NCI-H446 (cell line): ENCODE measurements around the gene ZBTB42.

Experiments
- DNase-seq, 2 experiments: peaks; one replicate each; lab custom pipeline; 2025; lab: John Stamatoyannopoulos, UW

The ZBTB42 gene

DNA sequence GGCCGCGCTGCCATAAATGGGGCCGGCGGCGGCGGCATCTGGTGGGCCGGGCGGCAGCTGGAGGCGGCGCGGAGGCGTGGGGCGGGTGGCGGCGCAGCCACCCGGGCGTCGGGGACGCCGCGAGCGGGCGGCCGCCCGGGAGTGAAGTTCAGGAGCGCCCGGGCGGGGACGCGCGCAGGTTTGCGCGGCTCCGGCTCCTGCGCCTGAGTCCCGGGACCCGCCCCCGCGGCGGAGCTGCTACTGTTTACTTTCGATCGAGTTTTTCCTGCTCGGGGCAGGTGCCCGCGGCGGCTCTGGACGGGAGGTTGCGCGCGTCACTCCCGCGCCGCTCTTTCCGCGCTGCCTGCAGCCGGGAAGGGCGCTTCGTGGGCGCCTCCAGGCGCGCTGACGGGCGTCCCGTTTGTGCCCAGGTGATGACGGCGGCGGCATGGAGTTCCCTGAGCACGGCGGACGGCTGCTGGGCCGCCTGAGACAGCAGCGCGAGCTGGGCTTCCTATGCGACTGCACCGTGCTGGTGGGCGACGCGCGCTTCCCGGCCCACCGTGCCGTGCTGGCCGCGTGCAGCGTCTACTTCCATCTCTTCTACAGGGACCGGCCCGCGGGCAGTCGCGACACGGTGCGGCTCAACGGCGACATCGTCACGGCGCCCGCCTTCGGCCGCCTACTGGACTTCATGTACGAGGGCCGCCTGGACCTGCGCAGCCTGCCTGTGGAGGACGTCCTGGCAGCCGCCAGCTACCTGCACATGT, at the start of gene ZBTB42:
Gene ZBTB42 (plus strand): TSS at position 331 of the 749 bp plus-strand sequence. CDS start 97 bp downstream, at position 428.
- DNase-seq: peak in 1 of 2 experiments; percentile 53

DNA sequence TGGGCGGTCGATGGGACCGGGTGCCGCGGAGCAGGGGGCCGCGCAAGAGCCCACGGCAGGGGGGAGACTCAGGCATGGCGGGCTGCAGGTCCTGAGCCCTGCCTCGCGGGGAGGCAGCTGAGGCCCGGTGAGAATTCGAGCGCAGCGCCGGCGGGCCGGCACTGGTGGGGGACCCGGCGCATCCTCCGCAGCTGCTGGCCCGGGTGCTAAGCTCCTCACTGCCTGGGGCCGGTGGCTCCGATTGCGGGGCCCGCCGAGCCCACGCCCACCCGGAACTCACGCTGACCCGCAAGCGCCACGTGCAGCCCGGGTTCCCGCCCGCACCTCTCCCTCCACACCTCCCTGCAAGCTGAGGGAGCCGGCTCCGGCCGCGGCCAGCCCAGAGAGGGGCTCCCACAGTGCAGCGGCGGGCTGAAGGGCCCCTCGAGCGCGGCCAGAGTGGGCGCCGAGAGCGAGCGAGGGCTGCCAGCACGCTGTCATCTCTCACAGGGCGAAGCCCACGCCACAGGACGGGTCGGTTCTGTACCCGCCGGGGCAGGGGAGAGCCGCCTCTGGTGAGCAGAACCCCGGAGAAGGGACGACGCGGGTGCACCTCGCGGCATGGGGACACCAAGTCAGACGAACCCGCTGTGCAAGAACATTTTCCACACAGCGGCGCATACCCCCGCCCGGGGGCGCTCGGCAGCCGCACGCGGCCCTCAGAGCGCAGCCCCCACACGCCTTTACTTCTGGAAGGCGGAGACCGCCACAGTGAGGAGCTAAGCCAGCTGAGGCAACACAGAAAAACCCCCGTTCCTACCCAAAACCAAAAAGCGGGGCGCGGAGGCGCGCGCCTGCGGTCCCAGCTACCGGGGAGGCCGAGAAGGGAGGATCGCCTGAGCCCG, 49.1 kb upstream of the ZBTB42 start:
- no peak for DNase-seq

DNA sequence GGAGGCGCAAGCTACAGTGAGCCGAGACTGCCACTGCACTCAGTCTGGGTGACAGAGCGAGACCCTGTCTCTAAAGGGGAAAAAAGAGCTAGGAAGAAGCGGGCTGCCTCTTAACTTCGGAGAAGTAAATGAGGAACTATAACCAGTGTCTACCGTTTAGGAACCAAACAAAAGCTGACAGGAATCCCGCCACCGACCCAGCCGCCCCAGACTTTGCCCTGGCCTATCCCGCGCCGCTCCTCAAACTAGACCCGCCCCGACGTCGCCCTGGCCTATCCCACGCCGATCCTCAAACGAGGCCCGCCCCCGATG, 48.5 kb upstream of the ZBTB42 start:
- DNase-seq: no peak

DNA sequence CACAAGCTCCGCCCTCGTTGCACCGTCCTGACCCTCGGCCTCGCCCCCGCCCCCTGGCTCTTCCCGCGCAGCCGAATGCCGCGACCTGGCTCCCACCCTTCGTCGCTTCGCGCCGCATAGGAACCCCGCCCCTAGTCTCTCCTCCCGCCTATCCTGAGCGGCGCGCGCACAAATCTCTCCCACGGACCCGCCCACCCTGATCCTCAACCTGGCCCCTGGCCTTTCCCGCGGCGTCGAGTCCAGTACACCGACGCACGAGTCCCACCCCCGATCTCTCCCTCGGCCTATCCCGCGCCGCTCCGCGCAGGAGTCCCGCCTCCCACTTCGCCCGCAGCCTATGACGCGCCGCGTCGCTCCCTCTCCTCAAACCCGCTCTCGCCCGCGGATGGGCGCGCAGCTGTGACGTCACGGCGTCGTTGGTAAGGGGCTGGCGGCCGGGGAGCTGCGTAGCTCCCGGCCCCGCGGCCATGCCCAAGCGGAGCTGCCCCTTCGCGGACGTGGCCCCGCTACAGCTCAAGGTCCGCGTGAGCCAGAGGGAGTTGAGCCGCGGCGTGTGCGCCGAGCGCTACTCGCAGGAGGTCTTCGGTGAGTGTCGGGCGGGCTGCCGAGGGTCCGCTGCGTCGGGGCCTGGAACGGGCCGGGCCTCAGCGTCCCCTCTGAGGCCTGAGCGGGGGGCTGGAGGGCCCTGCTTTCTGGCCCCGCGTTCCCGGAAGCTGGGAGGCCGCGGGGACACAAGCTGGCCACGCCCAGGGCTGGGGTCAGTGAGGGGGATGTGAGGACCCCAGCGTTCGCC, 48.0 kb upstream of the ZBTB42 start, which contains the start of gene SIVA1:
Gene SIVA1 (plus strand): TSS at position 413 of the 793 bp plus-strand sequence. CDS start 55 bp downstream, at position 468.
- peak; percentile 100 for DNase-seq

DNA sequence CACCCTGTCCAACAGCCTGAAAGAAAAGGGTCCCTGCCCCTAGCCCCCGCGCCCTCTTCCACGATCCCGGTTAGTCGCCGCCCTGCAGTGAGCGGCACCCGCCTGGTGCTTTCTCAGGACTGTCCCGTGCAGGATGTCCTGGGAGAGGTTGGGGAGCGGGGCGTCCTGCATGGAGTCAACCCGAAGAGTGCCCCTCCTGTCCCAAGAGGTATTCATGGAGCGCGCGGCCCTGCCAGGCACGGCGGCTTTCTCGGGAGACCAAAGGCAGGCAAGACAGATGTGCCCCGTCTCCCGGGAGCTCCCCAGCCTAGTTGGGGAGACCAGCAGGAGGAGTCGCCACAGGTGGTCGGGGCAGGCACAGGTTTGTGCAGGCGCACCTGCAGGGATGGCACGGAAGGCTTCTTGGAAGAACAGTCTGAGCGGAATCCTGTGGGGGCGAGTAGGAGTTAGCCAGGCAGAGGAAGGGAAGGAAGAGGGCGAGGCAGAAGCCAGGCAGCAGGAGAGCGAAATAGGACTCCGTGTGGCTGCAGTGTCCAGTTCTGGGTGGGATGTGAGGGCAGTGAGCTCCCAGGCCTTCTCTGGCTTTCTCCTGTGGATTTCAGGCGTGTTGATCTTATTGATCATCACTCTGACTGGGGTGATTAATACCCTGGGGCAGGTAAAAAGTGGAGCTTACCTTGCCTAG, 47.2 kb upstream of the ZBTB42 start:
- DNase-seq: no peak

DNA sequence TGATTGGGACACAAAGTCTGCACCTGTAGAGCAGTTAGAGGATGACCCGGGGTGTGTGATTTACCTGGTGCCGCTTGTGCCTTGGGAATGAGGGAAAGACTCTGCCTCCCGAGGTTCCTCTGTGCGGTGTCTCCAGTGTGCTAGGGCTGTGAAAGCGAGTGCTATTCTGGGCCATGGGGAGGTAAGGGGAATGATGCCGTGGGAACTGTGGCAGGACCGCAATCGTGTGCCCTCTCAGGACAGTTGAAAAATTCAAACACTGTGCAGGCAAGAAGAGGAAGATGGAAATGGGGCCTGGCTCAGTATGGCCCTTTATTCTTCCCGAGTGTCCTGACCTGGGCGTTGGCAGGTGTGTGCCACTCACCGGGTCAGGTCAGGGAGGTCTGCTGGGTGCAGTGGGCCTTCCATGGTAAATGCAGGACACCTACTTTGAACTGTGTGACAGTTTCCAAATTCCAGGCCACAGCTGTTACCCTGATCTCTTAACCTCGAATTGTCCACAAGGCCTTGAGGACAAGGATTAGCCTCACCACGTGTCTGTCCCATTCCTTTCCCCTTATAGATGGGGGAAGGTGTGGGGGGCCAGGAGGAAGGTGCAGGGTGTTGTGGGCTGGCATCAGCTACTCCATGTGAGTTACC, 46.6 kb upstream of the ZBTB42 start:
- no peak for DNase-seq

DNA sequence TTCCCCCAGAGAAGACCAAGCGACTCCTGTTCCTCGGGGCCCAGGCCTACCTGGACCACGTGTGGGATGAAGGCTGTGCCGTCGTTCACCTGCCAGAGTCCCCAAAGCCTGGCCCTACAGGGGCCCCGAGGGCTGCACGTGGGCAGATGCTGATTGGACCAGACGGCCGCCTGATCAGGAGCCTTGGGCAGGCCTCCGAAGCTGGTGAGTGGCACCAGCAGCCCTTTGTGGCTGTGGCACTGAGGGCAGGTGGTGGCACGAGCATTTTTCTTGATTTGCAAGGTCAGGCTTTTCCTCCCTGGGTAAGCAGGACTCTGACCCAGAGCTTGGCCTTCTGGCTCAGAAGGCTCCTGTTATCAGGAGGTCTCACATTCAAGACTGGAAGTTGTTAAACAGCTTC, 45.3 kb upstream of the ZBTB42 start:
- no peak for DNase-seq

DNA sequence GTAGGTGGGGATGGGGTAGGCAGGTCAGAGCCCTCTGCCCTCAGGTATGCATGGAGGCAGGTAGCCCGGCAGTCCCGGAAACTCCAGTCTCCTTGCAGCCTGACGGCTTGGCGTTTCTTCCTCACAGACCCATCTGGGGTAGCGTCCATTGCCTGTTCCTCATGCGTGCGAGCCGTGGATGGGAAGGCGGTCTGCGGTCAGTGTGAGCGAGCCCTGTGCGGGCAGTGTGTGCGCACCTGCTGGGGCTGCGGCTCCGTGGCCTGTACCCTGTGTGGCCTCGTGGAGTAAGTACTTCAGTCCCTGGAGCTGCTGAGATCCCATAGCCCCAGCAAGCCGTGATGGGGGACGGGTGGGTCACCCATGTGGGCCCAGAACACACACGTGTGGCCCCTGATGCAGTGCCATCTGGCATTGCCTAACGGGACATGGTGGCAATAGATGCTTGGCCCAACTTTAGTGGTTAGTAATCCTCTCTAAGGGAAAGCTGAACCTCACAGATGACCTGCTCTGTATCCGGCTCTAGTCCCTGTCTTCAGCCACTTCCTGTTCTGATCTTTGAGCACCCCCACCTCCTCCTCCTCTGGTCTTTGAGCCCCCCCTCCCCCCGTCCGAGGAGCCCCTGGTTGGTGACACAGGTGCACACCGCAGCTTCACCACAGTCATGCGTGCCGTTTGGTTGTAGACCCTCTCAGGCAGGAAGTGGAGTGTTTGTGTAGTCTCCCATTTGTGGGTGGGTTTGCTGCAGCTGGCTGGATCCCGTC, 44.2 kb upstream of the ZBTB42 start:
- no peak for DNase-seq

DNA sequence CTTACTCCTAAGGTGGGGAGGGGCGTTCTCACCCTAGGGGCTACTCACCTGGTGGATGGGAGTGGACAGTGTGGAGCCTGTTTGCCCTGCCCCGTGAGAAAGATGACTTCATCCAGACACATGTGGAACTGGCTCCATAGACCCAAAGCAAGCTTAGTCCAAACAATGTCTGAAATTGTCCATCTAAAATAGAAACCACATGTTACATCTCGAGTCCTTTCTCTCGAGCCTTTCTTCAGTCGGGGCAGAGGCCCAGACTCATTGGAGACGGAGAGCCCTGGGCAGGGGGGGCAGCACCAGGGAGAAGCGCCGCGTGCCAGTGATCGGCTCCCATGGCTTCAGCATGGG, 43.7 kb upstream of the ZBTB42 start:
- DNase-seq: no peak

DNA sequence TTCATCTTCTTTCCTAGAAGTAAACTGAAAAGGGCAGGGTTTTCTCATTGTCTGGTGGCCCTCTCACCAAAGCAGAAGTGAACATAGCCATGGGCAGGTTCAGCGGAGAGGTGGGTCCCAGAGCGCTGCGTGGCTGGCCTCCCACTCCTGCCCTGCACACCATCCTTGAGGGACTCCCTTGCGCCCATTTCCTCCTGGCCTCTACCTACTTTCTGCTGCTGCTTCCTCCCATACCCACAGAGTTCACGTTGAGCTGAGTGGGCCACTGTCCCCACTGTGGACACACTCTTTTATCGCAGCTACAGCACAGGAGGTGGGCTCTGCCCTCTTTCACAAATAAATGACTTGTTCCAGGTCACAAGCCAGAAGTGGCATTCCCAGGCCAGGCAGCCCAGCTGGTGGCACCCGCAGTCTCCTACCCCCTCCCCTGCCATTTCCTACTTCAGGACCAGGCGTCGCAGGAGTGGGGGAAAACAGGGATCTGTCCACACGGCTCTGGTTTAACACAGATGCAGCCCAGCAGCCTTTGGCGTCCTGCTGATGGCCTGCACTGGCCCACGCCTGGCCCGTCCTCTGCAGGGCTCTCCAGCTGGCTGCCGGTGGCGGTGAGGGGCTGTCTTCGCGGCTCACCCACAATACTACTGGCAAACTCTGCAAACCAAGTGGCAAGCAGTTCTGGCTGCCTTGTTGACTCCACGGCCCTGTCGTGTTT, 43.1 kb upstream of the ZBTB42 start:
- no peak for DNase-seq

DNA sequence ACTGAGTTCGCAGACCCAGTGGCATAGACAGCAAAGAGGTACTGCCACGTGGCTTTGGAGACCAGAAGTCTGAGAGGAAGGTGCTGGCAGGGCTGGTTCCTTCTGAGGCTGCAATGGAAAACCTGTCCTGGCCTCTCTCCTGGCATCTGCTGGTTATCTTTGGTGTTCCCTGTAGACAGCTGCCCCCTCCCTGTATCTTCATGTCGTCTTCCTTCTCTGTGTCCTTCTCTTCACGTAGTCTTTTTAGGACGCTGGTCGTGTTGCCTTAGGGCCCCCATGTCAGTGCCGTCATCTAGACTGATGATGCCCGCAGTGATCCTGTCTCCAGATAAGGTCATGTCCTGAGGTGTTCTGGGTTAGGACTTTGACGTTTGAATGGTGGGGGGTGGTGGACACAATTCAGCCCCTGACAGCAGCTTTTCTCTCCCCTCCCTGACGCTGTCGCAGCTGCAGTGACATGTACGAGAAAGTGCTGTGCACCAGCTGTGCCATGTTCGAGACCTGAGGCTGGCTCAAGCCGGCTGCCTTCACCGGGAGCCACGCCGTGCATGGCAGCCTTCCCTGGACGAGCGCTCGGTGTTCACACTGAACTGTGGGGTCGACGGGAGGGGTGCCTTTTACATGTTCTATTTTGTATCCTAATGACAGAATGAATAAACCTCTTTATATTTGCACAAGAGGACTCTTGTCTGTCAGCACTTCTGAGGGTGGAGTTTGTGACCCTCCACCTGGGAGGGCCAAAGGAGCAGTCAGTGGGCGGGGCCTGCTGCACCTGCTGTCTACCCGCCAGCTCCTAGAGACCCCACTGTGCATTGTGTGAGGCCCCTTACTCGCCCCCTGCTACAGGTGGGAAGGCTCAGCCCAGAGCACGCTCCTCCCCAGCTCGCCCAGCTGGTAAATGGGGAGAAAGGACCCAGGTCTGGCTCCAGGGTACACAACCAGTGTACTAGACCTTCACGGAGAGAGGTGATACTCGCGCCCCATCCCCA, 41.6 kb upstream of the ZBTB42 start:
- no peak for DNase-seq

DNA sequence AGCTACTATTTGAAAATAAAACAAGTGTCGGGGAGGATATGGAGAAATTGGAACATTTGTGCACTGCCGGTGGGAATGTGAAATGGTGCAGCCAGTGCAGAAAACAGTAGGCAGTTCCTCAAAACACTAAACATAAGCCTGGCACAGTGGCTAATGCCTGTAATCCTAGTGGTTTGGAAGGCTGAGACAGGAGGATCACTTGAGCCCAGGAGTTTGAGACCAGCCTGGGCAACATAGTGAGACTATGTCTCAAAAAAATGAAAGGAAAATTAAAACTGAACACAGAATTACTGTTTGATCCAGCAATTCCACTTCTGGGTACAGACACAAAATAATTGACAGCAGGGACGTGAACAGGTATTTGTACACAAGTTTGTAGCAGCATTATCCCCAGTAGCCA, 35.4 kb upstream of the ZBTB42 start:
- DNase-seq: no peak

DNA sequence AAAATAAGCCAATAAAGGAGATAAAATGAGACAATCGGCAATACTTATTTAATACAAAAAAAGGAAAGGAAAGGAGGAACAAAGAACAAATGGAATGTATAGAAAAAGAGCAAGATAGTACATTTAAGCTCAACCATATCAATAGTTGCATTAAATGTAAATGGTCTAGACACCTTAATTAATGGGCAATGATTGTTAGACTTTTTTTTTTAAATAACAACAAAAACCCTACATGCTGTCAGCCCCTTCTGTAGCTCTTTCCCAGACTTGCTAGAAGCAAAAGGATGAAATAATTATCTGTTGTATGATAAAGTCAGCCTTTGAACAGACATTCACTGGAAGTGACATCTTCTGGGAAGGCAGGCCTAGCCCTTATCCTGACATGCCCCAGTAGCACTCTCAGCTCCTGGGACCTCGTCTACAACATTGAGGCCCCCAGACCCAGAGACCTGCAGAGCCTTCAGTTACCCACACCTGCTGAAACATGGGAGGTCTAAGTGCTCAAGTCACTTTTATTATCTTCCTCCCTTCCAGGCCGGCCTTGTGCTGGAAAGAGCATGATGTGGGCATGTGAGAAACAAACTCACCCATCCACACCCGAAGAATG, 34.5 kb upstream of the ZBTB42 start:
- DNase-seq: no peak

DNA sequence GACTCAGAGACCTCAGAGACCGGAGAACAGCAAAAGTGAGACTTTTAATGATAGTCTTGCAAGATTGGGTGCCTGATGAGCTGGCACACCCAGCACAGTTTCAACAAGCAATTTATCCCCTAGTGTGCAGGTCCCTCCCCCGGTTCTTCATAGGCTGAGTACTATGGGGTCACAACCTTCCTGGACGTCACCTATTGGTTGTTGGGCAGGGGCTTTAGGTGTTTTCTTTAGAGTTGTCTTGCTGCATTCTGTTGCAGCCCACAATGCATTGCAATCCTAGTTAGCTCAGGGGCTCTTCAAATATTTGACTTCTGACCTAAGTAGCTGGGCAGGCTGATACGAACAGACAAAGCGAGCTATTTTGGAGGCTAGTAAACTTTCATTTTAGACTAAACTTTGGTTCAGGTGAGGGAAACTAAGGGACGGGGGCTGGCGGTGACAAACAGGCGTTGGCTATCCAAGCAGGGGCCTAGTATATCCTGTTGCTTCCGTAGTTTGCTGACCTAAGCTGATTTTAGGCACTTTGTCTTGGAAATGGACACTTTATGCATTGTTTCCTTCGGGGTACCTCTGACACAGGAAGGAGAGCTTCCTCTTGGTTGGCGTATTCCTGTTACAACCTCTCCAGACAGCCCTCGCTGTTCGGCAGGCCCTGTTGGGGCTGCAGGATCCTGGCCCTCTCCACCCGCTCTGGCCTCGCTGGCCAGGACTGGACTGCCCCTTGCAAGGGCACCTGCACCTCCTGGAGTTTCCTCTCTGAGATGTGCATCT, 33.9 kb upstream of the ZBTB42 start:
- no peak for DNase-seq

DNA sequence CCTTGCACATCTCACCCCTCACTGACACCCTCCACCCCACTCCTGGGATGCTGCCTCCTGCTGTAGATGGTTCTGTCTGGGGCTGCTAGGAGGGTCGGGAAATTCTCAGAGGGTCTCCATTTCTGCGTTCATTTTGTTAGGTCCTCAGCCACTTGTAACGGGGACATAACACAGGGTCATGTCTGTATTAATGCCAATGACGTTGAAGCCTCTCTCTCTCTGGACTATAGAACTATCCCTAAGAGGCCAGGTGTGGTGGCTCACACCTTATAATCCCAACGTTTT, 33.3 kb upstream of the ZBTB42 start:
- no peak for DNase-seq

DNA sequence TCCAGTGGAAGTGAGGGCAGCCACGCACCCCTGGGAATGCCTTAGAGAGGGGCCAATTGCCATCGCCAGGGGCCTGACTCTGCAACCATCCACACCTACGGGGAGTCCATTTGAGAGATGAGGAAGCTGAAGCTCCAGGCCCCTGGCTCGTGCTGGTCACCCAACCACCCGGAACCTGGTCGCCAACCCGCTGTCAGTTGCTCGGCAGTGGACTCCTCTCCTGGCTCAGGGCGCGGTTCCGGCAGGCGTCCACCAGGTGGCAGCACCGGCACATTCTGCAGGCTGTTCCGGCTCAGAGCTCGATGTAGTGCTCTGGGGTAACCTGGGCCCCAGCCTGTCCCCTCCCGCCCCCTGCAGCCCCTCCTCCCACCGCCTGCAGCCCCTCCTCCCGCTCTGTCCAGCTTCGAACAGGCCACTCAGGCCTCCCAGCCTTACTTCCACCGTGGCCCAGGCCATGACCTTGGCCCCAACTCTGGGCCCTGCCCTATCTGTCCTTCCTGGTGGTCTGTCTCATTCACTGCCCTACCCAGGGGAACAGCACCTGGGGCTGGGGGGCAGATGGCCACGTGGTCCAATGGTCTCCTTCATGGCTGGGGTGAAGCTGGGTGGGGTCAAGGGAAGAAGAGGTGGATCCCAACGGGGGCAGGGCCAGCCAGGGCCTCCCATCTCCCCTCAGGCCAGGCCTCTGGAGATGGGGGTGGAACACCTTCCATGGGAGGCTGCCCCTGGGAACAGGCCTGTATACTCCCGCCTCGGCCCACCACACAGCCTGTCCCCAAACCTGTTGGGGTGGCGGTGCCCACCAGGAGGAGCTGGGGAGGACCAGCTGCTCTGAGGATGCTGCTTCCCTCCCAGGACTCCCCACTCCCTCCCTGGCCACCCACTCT, 32.2 kb upstream of the ZBTB42 start:
- peak; percentile 77 to 87 for DNase-seq
